K562 (cell line): ENCODE results near the gene RSPH1. TPM values are rescaled to one million over a fixed set of nuclear protein-coding genes. Genes with fewer than 3 reads are reported as not detected.

Source experiments
- BCL6 ChIP-seq: fragments of 250-450 bp; sonication (Bioruptor Pico); IDR thresholded peaks from 2 replicates; pipeline ENCODE4 v1.4.0; 2020
- HDGF ChIP-seq: fragments of 450-650 bp; IDR thresholded peaks from 2 replicates; pipeline ENCODE4 v1.6.1; 2016
- KLF1 ChIP-seq: fragments of 450-650 bp; IDR thresholded peaks from 2 replicates; pipeline ENCODE4 v1.6.1; 2016; ENCODE audit warnings: missing genetic modification characterization, missing compliant biosample characterization
- KLF16 ChIP-seq: IDR thresholded peaks from 2 replicates; pipeline ENCODE4 v1.6.1; 2016; ENCODE audit warnings: antibody characterized with exemption
- MEF2A ChIP-seq: IDR thresholded peaks from 2 replicates; pipeline ENCODE4 v1.6.1; 2011; ENCODE audit warnings: low read depth, mild to moderate bottlenecking, low read length, moderate library complexity; ENCODE audit not compliant: control insufficient read depth
- MTA3 ChIP-seq: fragments of 450-650 bp; formaldehyde crosslinking; IDR thresholded peaks from 2 replicates; pipeline ENCODE4 v1.6.1; 2017; ENCODE audit warnings: mild to moderate bottlenecking, borderline replicate concordance
- PCBP2 ChIP-seq: fragments of 200-400 bp; formaldehyde crosslinking; IDR thresholded peaks from 2 replicates; pipeline ENCODE4 v1.6.1; 2018; ENCODE audit warnings: low read length, low read depth, mild to moderate bottlenecking, moderate library complexity; ENCODE audit not compliant: poor library complexity, severe bottlenecking
- POLR2AphosphoS5 ChIP-seq: IDR thresholded peaks from 2 replicates; pipeline ENCODE4 v1.6.1; 2011; ENCODE audit warnings: mild to moderate bottlenecking, low read depth, low read length, moderate library complexity; ENCODE audit not compliant: control insufficient read depth, insufficient read depth
- POLR2H ChIP-seq: IDR thresholded peaks from 2 replicates; pipeline ENCODE4 v1.6.1; 2016; ENCODE audit warnings: missing genetic modification characterization, low read depth, mild to moderate bottlenecking, control low read depth, missing compliant biosample characterization, moderate library complexity
- SMARCB1 ChIP-seq: IDR thresholded peaks from 2 replicates; pipeline ENCODE4 v1.6.1; 2011; ENCODE audit warnings: improper control_type of control experiment, low read depth; ENCODE audit not compliant: insufficient read length
- SRSF1 ChIP-seq: fragments of 200-400 bp; formaldehyde crosslinking; IDR thresholded peaks from 2 replicates; pipeline ENCODE4 v1.6.1; 2017; ENCODE audit warnings: mild to moderate bottlenecking, low read depth, low read length, moderate library complexity
- ZBTB8A ChIP-seq: fragments of 450-650 bp; IDR thresholded peaks from 2 replicates; pipeline ENCODE4 v1.6.1; 2018; ENCODE audit warnings: mild to moderate bottlenecking, moderate library complexity; ENCODE audit not compliant: partially characterized antibody
- polyA plus RNA-seq, 8 experiments: library from polyadenylated mRNA; depleted of rRNA in 4 of 8; stranded (reverse) in 5 of 8; unstranded in 3 of 8; fragments of >200 nt; fragmentation: Nextera tagmentation in 2 of 8; fragmentation: Illumina TruSeq in 1 of 8; extraction: Ambion mirVana in 2 of 8; extraction: Trizol in 1 of 8; gene quantifications; 2 replicates each; pipeline versions ENCODE4 v1.2.1 to v1.2.3, GENCODE V29; 2011 to 2014; ENCODE audit warnings: inconsistent platforms in 1 of 8, missing spikeins in 1 of 8
- total RNA-seq, 7 experiments: library from RNA; depleted of rRNA in 6 of 7; stranded (reverse); fragments of >200 nt in 6 of 7; fragmentation: Illumina TruSeq in 2 of 7; extraction: Trizol in 2 of 7; gene quantifications; 2 replicates each; pipeline versions ENCODE4 v1.2.1 to v1.2.3, GENCODE V29; 2011 to 2021; ENCODE audit warnings: low replicate concordance in 1 of 7
- TF ChIP-seq, protein P1 (sequence below): fragments of 450-650 bp; IDR thresholded peaks from 2 replicates; pipeline ENCODE4 v1.6.1; 2016; ENCODE audit warnings: low read depth, mild to moderate bottlenecking, moderate library complexity
- TF ChIP-seq, protein P2 (sequence below): fragments of 250-450 bp; sonication (Bioruptor Pico); IDR thresholded peaks from 2 replicates; pipeline ENCODE4 v1.5.0; 2021
- TF ChIP-seq, protein P3 (sequence below): sonication (generic); formaldehyde crosslinking; IDR thresholded peaks from 2 replicates; pipeline ENCODE4 v1.4.0; 2020; ENCODE audit warnings: mild to moderate bottlenecking, missing genetic modification reagents
- TF ChIP-seq, protein P4 (sequence below): IDR thresholded peaks from 2 replicates; pipeline ENCODE4 v1.6.1; 2016; ENCODE audit warnings: missing genetic modification characterization, missing compliant biosample characterization
- TF ChIP-seq, protein P5 (sequence below): fragments of 200-800 bp; sonication (Bioruptor generic); IDR thresholded peaks from 2 replicates; pipeline ENCODE4 v1.6.1; 2016; ENCODE audit warnings: missing genetic modification characterization, missing compliant biosample characterization

RSPH1 gene
- total and polyA plus RNA-seq, 9 of the 15 experiments (the other 6 are each of a cell fraction or from before 2014, with no cell fraction given): 0.17 TPM; not detected in 8

- TF ChIP-seq KLF1 (tag) (no peak; the same call in 1 of the 2 replicates), POLR2AphosphoS5 (no peak), SRSF1 (no peak), MTA3 (peak; percentile 81), PCBP2 (no peak), POLR2H (tag) (no peak), ZBTB8A (no peak), KLF16 (peak; percentile 35; the same call in 1 of the 2 replicates), SMARCB1 (no peak), HDGF (no peak), MEF2A (no peak), BCL6 (CRISPR knock-in tag) (no peak)
- TF ChIP-seq, protein P1, sequence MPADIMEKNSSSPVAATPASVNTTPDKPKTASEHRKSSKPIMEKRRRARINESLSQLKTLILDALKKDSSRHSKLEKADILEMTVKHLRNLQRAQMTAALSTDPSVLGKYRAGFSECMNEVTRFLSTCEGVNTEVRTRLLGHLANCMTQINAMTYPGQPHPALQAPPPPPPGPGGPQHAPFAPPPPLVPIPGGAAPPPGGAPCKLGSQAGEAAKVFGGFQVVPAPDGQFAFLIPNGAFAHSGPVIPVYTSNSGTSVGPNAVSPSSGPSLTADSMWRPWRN: peak; percentile 93
- TF ChIP-seq, protein P2, sequence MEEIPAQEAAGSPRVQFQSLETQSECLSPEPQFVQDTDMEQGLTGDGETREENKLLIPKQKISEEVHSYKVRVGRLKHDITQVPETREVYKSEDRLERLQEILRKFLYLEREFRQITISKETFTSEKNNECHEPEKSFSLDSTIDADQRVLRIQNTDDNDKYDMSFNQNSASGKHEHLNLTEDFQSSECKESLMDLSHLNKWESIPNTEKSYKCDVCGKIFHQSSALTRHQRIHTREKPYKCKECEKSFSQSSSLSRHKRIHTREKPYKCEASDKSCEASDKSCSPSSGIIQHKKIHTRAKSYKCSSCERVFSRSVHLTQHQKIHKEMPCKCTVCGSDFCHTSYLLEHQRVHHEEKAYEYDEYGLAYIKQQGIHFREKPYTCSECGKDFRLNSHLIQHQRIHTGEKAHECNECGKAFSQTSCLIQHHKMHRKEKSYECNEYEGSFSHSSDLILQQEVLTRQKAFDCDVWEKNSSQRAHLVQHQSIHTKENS: no peak
- TF ChIP-seq, protein P3, sequence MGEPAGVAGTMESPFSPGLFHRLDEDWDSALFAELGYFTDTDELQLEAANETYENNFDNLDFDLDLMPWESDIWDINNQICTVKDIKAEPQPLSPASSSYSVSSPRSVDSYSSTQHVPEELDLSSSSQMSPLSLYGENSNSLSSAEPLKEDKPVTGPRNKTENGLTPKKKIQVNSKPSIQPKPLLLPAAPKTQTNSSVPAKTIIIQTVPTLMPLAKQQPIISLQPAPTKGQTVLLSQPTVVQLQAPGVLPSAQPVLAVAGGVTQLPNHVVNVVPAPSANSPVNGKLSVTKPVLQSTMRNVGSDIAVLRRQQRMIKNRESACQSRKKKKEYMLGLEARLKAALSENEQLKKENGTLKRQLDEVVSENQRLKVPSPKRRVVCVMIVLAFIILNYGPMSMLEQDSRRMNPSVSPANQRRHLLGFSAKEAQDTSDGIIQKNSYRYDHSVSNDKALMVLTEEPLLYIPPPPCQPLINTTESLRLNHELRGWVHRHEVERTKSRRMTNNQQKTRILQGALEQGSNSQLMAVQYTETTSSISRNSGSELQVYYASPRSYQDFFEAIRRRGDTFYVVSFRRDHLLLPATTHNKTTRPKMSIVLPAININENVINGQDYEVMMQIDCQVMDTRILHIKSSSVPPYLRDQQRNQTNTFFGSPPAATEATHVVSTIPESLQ (CRISPR knock-in tag): no peak
- TF ChIP-seq, protein P4, sequence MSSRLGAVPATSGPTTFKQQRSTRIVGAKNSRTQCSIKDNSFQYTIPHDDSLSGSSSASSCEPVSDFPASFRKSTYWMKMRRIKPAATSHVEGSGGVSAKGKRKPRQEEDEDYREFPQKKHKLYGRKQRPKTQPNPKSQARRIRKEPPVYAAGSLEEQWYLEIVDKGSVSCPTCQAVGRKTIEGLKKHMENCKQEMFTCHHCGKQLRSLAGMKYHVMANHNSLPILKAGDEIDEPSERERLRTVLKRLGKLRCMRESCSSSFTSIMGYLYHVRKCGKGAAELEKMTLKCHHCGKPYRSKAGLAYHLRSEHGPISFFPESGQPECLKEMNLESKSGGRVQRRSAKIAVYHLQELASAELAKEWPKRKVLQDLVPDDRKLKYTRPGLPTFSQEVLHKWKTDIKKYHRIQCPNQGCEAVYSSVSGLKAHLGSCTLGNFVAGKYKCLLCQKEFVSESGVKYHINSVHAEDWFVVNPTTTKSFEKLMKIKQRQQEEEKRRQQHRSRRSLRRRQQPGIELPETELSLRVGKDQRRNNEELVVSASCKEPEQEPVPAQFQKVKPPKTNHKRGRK (tag): no peak
- TF ChIP-seq, protein P5, sequence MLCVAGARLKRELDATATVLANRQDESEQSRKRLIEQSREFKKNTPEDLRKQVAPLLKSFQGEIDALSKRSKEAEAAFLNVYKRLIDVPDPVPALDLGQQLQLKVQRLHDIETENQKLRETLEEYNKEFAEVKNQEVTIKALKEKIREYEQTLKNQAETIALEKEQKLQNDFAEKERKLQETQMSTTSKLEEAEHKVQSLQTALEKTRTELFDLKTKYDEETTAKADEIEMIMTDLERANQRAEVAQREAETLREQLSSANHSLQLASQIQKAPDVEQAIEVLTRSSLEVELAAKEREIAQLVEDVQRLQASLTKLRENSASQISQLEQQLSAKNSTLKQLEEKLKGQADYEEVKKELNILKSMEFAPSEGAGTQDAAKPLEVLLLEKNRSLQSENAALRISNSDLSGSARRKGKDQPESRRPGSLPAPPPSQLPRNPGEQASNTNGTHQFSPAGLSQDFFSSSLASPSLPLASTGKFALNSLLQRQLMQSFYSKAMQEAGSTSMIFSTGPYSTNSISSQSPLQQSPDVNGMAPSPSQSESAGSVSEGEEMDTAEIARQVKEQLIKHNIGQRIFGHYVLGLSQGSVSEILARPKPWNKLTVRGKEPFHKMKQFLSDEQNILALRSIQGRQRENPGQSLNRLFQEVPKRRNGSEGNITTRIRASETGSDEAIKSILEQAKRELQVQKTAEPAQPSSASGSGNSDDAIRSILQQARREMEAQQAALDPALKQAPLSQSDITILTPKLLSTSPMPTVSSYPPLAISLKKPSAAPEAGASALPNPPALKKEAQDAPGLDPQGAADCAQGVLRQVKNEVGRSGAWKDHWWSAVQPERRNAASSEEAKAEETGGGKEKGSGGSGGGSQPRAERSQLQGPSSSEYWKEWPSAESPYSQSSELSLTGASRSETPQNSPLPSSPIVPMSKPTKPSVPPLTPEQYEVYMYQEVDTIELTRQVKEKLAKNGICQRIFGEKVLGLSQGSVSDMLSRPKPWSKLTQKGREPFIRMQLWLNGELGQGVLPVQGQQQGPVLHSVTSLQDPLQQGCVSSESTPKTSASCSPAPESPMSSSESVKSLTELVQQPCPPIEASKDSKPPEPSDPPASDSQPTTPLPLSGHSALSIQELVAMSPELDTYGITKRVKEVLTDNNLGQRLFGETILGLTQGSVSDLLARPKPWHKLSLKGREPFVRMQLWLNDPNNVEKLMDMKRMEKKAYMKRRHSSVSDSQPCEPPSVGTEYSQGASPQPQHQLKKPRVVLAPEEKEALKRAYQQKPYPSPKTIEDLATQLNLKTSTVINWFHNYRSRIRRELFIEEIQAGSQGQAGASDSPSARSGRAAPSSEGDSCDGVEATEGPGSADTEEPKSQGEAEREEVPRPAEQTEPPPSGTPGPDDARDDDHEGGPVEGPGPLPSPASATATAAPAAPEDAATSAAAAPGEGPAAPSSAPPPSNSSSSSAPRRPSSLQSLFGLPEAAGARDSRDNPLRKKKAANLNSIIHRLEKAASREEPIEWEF (CRISPR knock-in tag): no peak
Measured at GRCh38 chr21:42433946-42434551, 62.0 kb downstream of the RSPH1 start (continued).
